SKM-1 (cell line): ENCODE results near the gene IL12A.

Experiments used
- DNase-seq: peaks from one replicate; lab custom pipeline; 2025; ENCODE audit not compliant: unreplicated experiment; lab: John Stamatoyannopoulos, UW

The IL12A gene

DNA sequence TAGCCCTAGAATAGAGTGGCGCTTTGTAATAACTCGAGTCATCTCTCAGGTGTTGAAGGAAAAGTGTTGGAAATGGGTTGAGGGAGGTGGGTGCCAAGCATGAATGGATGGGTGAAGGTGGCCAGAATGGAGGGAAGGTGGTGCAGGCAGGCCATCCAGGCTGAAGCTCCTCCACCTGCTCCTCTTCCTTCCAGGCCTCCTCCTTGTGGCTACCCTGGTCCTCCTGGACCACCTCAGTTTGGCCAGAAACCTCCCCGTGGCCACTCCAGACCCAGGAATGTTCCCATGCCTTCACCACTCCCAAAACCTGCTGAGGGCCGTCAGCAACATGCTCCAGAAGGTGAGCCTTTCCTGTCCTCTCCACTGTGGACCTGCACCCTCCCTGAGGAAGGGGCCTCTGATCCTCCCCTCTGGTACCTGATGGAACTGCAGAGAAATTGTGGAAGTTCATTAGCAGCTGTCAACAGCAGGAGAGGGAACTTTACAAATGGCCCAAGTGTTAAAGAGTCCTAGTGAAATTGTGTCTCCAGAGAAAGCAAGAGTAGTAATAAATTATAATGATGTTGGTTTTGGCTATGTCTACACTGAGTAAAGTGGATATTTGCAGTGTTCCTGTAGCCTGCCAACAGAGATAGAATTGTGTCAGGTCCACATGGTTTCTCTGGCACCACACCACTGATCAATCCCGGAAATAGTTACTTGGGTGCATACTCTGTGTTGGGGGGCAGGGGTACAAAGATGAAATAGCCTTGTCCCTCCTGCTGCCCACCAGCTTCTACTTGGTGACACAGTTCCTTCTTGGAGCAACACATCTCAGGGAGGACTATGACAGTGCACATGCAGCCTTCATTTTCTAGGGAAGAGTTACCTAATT lies 1.6 kb downstream of the IL12A start:
- DNase-seq, result no peak

DNA sequence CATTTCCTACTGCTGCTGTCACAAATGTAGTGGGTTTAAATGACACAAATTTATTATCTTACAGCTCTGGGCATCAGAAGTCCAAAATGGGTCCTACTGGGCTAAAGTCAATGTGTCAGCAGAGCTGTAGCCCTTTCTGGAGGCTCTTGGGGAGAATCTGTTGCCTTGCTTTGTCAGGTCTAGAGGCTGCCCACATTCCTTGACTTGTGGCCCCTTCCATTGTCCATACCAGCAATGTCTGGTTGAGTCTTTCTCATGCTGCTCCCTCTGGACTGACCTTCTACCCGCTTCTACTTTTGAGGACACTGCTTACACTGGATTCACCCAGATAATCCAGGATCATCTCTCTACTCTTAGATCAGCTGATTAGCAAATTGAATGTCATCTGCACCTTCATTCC lies 3.0 kb downstream of the IL12A start:
- no peak for DNase-seq

DNA sequence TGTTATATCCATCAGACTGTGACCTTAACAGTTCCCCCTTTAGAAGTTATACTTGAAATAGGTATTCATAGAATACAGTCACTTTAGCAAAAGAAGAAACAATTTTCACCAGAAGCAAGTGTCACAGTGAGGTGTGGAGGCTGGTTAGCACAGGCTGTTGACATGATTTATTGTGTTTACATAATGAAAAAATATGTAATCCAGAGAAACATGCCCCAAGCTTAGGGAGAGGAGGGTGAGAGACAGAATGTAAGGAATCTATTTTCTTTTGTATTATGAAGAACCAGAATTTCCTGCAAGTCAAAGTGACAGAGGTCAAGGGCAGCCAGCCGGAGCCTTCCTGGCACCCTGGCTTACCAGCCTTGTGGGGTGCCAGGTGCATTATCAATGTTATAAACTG lies 4.0 kb downstream of the IL12A start:
- no peak for DNase-seq

DNA sequence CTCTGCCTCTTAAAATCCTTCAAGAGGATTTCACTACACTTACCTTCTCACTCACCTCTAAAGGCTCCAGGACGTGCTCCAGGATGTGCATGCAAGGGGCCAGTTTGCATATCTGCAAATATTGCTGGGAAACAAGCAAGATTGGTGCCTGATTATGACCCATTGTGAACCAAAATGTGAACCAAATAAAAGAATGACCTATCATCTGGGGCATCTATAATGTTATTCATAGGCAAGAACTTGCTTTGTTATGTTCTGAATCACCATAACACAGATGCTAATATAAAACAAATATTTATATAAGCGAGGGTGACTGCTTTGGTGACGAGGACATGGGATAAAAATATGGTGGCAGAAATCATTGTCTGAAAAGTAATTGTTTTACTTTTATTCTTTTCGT lies 5.5 kb downstream of the IL12A start:
- DNase-seq, result no peak

DNA sequence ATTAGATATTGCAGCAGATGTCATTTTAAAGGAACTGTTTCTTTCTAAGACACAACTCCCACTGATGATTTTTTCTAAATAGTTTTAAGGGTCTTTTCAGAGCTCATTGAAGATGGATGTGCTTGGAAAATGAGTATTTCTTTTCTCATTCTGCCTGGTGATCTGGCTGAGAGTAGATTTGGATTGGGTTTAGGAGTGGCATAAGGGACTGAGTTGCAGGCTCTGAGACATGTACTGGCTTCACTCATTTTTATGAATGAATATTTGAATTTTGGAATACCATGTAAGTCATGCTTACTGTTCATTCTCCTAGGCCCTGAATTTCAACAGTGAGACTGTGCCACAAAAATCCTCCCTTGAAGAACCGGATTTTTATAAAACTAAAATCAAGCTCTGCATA lies 6.5 kb downstream of the IL12A start:
- no peak for DNase-seq

DNA sequence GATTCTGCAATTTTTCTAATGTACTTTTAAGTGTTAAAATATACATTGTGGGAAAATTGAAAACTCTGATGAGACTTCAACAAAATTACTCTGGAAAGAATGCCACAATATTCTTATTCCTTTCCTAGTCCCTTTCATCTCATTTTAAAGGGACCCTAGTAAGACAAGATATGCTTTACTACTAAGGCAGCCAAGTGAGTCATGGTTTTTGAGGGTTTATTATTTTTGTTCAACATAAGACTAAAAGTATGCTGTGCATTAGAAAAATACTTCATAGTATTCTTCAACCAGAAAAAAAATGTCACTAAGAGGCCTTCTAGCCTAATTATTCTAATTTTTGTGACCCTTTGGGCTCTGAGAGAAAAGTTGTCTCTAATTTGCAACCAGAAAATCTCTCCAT lies 7.4 kb downstream of the IL12A start:
- no peak for DNase-seq

DNA sequence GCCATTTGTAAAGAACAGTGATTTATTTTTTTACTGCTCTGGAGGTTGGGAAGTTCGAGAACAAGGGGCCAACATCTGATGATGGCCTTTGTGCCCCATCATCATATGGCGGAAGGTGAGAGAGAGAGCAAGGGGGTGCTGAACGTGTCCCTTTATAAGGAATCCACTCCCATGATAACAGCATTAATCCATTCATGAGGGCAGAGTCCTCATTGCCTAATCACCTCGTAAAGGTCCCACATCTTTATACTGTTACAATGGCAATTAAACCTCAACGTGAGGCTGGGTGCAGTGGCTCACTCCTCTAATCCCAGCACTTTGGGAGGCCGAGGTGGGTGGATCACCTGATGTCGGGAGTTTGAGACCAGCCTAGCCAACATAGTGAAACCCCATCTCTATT lies 8.3 kb downstream of the IL12A start:
- DNase-seq, result no peak

DNA sequence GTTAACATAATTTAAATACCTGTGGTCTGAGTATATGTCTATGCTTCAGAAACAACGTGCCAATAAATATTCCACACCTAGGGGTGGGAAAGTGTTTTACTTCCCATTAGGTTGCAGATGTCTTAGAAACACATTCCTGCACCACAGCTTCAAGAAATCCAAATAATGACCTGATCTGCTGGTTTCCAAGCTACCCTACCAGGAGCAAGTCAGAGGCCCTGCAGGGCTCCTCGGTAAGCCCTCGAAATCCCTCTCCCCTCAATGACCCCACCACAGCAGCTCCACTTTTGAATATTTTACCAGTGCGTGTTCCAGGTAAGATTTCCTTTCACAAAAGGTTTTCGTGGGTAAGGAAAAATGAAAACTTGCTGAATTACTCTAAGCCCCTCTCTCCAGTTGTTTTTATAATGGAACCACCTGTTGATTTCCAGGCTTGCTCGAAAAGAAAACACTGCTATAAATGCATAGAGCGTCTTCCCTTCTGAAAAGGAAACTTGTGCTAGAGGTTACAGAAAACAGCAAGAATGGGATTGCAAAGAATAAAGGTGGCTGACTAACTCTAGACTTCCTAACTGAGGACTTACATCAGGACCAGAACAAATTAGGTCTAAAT lies 12.6 kb downstream of the IL12A start:
- DNase-seq, result no peak

DNA sequence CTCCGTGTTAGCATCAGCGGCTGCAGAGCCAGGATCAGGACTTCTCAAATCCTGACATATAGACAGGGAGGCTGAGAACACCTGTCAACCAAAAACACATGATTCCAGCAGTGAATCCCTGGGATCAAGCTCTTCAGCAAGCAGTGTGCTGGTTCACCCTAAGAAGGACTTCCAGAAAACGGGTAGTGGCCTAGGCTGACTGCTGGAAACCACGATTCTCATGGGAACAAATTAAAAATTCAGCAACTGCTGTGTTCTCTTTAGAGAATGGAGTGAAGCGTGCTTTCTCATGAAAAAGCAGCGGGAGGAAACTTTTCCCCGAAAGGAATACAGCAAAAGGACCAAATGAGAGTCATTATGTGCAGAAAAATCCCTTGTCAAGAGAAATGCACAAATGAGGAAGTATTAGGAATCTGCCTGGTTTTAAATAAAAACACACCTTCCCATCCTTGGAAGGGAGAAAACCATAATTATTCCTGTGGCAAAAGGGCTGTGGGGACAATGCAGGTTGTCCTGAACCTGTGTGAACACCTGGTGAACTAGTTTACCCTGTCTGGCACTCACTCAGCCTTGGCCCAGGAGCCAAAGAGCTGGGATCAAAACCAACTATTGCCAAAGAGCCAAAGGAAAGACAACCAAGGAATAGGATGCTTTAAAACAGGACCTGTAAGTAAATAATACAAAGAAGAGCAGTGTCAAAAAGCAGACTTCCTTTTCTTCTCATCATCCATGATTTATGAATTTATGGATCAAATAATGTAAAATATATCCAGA lies 13.4 kb downstream of the IL12A start:
- DNase-seq, result no peak

DNA sequence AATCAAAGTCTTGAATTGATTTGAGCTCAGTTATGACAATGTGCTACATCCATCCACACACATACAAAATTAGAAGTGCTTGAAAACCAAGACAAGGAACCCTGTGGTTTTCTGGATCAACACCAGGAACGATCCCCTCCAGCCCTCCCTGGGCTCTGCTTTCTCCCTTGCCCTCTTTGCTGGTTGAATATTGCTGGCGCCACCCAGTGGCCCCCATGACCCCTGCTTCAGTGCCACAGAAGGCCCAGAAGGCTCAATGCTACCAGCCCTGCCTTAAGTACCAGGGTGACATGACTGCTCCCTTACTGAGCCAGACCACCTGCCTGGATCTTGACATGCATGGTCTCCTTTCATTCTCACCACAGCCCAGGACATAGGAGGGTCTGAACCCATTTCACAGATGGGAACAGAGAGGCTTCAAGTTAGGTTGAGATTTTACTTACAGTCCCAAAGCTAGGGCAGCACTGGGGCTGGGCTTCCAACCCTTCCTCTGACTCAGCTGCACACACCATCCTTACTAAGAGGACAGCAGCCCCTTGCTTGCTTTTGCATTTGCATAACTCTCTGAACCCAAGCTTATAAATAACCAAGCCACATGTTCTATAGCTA lies 15.0 kb downstream of the IL12A start:
- DNase-seq, result peak; percentile 26

DNA sequence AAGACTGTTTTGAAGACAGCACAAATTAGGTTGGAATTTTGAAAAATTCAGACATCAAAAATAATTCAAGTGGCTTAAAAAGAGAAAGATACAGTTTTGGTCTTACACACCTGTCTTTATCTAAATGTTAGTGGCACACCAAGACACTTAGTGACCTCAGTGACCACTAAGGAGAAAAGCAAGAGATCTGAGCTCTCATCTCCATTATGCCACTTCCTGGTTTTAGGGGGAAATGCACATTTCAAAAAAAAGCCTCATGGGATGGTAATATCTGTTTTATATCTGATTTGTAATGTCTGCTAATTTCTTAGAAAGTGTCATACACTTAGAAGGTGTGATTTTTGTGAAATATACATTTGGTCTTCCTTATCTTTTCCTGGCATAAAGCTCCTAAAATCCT lies 16.4 kb downstream of the IL12A start:
- peak; percentile 22 for DNase-seq

DNA sequence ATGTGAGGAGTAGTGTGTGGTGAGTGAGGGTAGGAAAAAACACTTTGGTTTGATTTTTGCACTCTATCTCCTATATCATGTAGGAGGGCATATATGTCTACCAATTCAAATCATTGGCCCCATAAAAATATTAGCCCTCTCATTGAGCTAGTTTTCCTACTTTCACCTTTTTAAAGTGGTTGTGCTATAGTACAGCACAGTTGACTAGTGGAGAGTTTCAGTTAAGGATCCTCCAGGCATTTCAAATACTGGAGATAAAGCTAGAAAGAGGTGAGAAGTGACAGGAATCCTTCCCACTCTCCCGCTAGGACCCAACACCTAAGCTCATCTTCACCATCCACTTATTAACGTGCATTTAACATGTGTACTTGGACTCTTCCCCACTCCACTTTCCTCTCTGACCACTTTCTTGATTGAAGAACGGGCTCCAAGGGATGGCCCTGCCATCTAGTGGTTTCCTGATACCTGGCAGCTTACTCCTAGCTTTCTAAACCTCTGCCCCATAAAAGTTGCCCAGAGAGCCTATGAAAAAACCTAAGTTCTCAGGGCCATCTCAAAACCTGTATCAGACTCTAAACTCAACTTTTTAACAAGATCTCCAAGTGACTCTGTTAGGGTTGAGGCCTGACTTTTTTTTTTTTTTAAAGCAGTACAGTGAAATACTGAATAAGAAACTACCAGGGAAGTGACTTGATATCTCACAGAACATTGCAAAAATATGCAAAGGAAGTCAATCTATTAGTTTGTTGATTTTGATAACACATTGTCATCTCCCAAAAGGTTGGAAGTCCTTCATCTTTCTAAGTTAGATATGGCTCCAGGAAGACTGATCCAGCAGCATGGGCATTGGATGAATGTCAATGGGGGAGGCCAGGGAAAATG lies 17.9 kb downstream of the IL12A start:
- peak; percentile 49 for DNase-seq

DNA sequence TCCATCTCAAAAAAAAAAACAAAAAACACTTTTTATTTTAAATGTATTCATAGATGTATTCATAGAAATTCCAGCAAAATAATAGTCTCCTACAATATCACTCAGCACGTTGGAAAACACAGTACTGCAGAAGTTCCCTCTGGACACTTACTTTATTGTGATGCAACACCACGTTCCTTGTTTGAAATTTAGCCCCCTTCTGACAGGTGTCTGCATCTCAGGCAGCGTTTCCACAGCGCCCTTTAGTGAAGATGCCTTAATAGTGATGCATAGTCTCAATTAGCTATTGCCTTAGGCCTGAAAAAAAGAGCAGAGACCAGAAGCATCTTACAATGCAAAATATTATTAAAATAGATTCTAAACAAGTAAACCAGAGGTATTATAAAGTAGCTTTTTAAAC lies 20.3 kb downstream of the IL12A start:
- DNase-seq, result no peak

DNA sequence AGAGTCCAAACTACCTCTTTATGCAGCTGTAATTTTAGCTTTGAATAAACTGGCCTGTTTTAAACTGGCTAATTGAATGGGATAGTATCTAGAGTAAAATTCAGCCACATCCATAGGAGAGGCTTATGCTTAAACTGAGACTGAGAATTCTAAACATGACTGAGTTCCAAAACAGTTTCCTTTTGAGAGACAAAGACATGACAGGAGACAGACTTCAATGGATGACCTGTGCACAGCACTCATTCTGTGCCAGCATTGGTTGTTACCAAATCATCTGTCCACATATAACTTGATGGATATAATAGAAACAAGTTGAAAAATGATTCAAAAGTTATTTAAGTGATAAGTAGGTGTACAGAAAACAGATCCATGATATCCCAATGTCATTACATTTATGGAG lies 20.9 kb downstream of the IL12A start:
- DNase-seq, result no peak

DNA sequence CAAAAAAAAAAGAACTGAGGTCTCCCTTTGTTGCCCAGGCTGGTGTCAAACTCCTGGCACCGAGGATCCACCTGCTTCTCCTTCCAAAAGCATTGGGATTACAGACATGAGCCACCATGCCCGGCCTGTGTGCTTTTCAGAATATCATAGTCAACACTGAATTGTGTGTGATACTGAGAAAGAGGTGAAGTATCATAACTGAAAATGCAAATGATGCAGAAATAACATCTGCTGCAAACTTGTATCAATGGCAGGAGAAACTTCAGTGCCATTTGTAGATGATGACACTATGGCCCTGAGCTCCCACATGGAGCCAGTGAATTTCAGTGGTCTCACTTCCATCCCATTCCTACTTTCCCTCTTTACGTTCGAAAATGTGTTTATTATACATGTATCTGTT lies 21.9 kb downstream of the IL12A start:
- no peak for DNase-seq

DNA sequence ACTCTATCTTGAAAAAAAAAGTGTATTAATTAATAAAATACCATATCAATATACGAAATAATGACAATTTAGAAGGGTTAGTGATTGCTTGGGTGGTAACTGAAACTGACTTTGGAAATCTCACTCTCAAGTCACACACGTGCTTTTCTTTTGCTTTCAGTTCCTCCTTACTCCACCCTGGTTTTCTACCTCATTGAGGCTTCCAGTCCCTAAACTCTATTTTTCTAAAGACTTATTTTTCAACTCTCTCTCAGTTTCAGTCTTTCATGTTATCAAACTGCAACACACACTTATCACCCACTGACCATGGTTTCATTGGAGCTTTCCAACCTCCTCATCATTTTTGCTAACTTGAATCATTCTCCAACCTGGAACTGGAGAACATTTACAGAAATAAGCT lies 23.5 kb downstream of the IL12A start:
- DNase-seq, result peak; percentile 9

DNA sequence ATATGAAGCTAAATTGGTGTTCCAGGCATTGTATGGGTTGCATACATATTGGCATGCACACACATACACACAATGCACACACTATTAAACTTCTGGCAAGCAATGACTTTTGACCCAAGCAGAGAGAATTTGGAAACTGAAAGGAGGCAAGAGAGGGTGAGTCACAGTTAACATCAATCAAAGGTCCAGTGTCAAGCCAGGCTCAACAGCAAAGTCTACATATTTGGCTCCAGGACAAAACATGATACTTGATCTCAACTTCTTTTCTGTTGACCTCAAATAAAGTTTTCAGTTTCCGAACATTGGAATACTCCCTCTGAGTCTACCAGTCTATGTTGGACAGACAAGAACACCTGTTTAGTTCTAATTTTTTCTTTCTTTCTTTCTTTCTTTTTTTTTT lies 28.3 kb downstream of the IL12A start:
- no peak for DNase-seq

DNA sequence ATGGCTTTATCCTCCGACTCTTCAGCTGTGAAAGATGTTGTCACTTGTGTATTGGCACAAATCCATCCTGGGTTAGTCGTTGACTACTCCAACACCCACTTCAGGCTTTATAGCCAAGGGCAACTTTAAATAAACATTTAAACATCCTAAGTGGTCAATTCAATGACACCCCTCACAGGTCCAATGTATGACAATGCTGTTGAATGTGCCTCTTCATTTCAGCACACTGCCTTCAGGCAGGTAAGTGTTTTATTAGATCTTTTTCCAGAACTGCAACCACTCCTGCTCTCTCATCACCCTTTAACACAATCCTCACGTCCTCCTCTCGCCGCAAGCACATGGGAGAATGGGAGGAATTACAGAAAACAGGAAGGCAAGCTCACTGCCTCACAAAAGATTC lies 30.3 kb downstream of the IL12A start:
- no peak for DNase-seq

DNA sequence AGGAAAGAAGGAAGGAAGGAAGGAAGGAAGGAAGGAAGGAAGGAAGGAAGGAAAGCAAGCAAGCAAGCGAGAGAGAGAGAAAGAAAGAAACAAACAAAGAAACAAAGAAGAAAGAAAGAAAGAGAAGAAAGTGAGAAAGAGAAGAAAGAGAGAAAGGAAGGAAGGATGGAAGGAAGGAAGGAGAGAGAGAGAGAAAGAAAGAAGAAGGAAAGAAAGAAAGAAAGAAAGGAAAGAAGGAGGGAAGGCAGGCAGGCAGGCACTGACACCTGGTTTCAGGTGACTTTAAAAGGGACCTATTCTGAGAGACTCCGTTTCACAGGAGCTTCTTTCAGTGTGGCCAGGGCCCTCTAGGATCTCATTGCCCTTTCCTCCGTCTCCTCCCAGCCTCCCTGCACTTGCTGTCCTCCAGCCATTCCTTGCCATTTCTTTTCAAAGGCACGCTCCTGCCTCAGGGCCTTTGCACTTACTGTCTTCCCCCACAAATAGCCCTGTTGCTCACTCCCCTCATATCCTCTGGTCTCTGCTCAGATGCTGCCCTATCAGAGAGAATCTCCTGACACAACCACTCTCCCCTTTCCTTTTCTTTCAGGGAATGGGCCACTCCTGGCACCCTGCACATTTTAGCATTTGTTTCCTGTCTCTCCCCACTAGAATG lies 31.5 kb downstream of the IL12A start:
- no peak for DNase-seq

DNA sequence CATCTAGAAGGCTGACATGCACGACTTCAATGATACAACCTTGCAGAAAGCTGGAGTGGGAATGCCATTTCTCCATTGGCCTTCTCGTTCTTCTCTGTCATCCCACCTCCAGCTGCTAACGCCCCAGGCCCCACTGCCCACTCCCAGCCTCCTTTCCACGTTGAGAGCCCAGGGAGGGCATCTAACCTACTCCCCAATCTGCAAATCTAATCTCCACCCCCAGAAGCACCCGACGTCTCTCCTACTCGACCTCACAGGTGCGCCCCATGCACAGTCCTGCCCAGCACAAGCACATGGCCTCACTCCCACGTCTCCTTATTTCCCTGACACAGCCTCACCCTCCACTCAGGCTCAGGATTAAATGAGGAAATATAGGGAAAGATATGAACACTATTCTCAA lies 33.4 kb downstream of the IL12A start:
- no peak for DNase-seq
